ENCODE data around the gene ATRN. TPM values are rescaled to one million over a fixed set of nuclear protein-coding genes. Genes with fewer than 3 reads are reported as not detected.
"Not testable (repeated sequence)": the region's sequence is repeated elsewhere in the genome, so short reads cannot be mapped to it uniquely, and the experiment has no call there.

Gene ATRN
- total RNA-seq, 2 experiments from 2014 or later, result 6.8 to 7.6 TPM

DNA sequence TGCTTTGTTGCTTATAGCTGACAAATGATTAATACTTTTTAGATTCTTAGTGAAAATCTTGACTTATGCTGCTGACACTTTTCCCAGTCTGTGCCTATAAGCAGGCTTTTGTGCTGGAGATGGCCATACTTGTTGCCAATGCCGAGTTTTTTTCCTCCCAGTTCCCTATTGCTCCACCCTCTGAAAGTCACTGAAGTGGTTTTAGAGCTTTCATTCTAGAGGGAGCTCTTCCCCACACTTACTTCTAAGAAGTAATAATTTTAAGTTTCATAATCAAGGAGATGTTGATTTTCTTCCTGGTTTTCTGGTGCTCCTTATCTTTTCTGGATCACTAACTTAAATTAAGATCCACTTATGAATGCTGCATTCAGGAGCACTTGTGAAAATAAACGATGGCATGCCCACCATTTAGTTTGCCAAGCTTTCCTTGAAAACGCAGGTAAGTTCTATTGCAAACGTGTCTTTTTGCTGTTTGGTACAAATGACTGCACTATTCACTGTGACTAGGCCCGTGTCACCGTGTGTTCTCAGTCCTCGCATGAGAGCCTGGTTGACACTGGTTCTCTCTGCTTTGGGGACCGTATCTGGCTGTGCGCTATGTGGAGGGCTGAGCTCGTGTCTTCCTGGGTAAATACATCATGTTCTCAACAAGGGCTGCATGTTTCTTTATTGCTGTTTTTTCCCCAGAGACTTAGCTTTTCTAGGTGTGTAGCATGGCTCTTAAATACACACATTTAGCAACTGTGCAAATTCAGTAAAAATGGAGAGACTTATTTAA is 142.2 kb downstream of the ATRN start:
- Mint-ChIP-seq H3K36me3 (ENCODE audit: low read depth) (peaks cover 1% of the 10 kb centered on the region), H3K4me1 (no peaks in the 10 kb centered on the region), H3K4me3 (no peak overlapping the region), H3K9me3 (ENCODE audit: low read depth) (no peaks in the 10 kb centered on the region), H3K27ac (no peak overlapping the region), H3K27me3 (no peaks in the 10 kb centered on the region)
- ATAC-seq (no peak), DNase-seq (no peak)
- ChIA-PET POLR2A (no interaction called here), CTCF (interaction anchor here (0.6 to 1.2 kb wide), 2 partner anchors 11 to 377 kb away, joined by 3 read pairs; no protein-coding TSS in a partner anchor)
- intact Hi-C loops (cut with DNase I, micrococcal nuclease), result no loop called here

DNA sequence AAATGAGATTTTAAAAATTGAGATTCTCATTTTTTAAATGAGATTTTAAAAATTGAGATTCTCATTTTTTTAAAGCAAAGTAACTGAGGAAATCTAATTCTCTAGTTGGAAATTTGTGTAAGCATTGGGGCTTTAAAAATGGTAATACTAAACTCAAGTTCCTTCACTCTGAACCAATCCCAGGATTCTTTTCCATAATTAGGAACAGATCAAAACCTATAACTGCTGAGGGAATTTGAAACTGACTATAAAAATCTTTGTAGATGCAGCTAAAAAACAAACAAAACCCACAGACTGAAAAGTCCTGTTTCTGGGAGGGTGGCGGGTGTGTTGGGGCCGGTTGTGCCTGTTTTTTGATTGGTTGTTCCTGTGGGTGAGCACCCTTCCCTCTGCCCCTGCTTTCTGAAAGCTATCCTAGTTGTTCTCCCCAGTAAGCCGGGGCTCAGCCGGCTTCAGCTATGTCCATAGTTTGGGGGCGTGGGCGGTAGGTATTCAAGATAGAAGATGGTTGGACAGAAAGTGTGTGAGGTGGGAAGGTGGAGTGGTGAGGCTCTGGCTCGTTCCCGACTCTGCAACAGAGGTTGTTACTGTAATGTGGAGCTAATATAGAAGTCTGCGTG is 143.1 kb downstream of the ATRN start:
- no peak for ATAC-seq
- CTCF ChIA-PET, result interaction anchor here (0.6 kb wide), 1 partner anchor 378 kb away, joined by 3 read pairs; no protein-coding TSS in a partner anchor
- no peak overlapping the region for H3K4me3 Mint-ChIP-seq
- H3K27me3 Mint-ChIP-seq, result no peaks in the 10 kb centered on the region
- H3K9me3 Mint-ChIP-seq (ENCODE audit: low read depth), result no peaks in the 10 kb centered on the region
- peaks cover 3% of the 10 kb centered on the region for H3K36me3 Mint-ChIP-seq (ENCODE audit: low read depth)
- no peaks in the 10 kb centered on the region for H3K4me1 Mint-ChIP-seq
- intact Hi-C loops (cut with DNase I, micrococcal nuclease), result no loop called here
- no peak for DNase-seq
- POLR2A ChIA-PET, result no interaction called here
- H3K27ac Mint-ChIP-seq, result no peak overlapping the region

DNA sequence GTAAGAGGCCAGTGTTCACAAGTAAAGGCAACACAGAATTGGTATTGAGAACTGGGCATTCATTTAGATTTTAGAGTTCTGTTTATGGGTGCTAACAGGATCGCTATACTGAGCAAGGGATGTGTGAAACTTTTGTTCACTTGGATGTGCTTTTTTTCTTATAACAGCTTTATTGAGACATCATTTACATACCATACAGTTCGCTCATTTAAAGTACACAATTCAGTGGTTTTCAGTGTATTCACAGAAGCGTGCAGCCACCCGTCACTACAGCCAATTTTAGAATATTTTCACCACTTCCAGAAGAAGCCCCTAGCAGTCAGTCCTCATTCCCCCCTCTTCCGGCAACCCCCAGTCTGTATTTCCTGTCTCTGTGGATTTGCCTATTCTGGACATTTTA is 143.6 kb downstream of the ATRN start:
- Mint-ChIP-seq H3K4me1 (no peaks in the 10 kb centered on the region), H3K4me3 (no peak overlapping the region), H3K36me3 (ENCODE audit: low read depth) (peaks cover 3% of the 10 kb centered on the region), H3K9me3 (ENCODE audit: low read depth) (no peaks in the 10 kb centered on the region), H3K27ac (no peak overlapping the region), H3K27me3 (no peaks in the 10 kb centered on the region)
- no peak for ATAC-seq
- ChIA-PET CTCF (no interaction called here), POLR2A (no interaction called here)
- no peak for DNase-seq
- intact Hi-C loops (cut with DNase I, micrococcal nuclease), result no loop called here

- H3K4me3 Mint-ChIP-seq; intact Hi-C loops (cut with DNase I, micrococcal nuclease); H3K9me3 Mint-ChIP-seq (ENCODE audit: low read depth); DNase-seq; CTCF ChIA-PET; H3K27ac Mint-ChIP-seq; H3K4me1 Mint-ChIP-seq; H3K27me3 Mint-ChIP-seq; POLR2A ChIA-PET; ATAC-seq; H3K36me3 Mint-ChIP-seq (ENCODE audit: low read depth): not testable (repeated sequence)
Observed at GRCh38 chr20:3615171-3615840, 144.5 kb downstream of the ATRN start.

GRCh38 chr20:3616250-3616649 is 145.4 kb downstream of the ATRN start:
- H3K9me3 Mint-ChIP-seq (ENCODE audit: low read depth), result no peaks in the 10 kb centered on the region
- POLR2A ChIA-PET, result no interaction called here
- DNase-seq (no peak), ATAC-seq (no peak)
- H3K4me3 Mint-ChIP-seq, result no peak overlapping the region
- peaks cover 3% of the 10 kb centered on the region for H3K36me3 Mint-ChIP-seq (ENCODE audit: low read depth)
- no peaks in the 10 kb centered on the region for H3K27me3 Mint-ChIP-seq
- no peaks in the 10 kb centered on the region for H3K4me1 Mint-ChIP-seq
- H3K27ac Mint-ChIP-seq, result no peak overlapping the region
- intact Hi-C loops (cut with DNase I, micrococcal nuclease), result no loop called here
- CTCF ChIA-PET, result interaction anchor here (0.6 kb wide), 1 partner anchor 14 kb away, joined by 3 read pairs; no protein-coding TSS in a partner anchor

- POLR2A ChIA-PET, result no interaction called here
- H3K9me3 Mint-ChIP-seq (ENCODE audit: low read depth), result no peaks in the 10 kb centered on the region
- no peak overlapping the region for H3K27ac Mint-ChIP-seq
- H3K36me3 Mint-ChIP-seq (ENCODE audit: low read depth), result peaks cover 3% of the 10 kb centered on the region
- intact Hi-C loops (cut with DNase I, micrococcal nuclease), result no loop called here
- no peaks in the 10 kb centered on the region for H3K4me1 Mint-ChIP-seq
- DNase-seq (no peak), ATAC-seq (no peak)
- no peaks in the 10 kb centered on the region for H3K27me3 Mint-ChIP-seq
- CTCF ChIA-PET, result no interaction called here
- no peak overlapping the region for H3K4me3 Mint-ChIP-seq
Observed at GRCh38 chr20:3621111-3621510, 150.3 kb downstream of the ATRN start.

DNA sequence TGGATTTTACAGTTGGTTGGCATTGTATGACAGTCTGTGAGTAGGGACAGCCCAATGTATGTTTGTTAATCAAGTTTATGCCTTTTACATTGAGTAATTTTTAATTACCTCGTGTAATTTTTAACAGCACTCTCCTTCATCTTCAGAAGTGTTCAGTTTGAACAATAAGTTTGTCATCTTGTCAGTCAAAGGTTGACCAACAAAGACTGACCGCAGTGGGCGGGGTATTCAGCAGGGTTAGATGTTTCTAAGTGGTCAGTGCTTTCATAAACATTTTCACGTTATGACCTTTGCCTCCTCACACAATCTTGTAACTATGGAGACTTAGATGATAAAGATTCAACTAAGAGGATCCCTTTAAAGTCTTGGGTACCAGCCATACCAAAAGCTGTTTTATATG is 151.6 kb downstream of the ATRN start:
- no peaks in the 10 kb centered on the region for H3K4me1 Mint-ChIP-seq
- intact Hi-C loops (cut with DNase I, micrococcal nuclease), result no loop called here
- H3K27ac Mint-ChIP-seq, result no peak overlapping the region
- ChIA-PET CTCF (no interaction called here), POLR2A (no interaction called here)
- DNase-seq (no peak), ATAC-seq (no peak)
- H3K27me3 Mint-ChIP-seq, result no peaks in the 10 kb centered on the region
- no peak overlapping the region for H3K4me3 Mint-ChIP-seq
- no peaks in the 10 kb centered on the region for H3K9me3 Mint-ChIP-seq (ENCODE audit: low read depth)
- peaks cover 3% of the 10 kb centered on the region for H3K36me3 Mint-ChIP-seq (ENCODE audit: low read depth)

GRCh38 chr20:3627476-3627875 is 156.7 kb downstream of the ATRN start:
- intact Hi-C loops (cut with DNase I, micrococcal nuclease), result no loop called here
- H3K4me3 Mint-ChIP-seq, result no peak overlapping the region
- CTCF ChIA-PET, result no interaction called here
- no peak for DNase-seq
- no peaks in the 10 kb centered on the region for H3K27me3 Mint-ChIP-seq
- no peak overlapping the region for H3K27ac Mint-ChIP-seq
- H3K9me3 Mint-ChIP-seq (ENCODE audit: low read depth), result no peaks in the 10 kb centered on the region
- H3K4me1 Mint-ChIP-seq, result no peaks in the 10 kb centered on the region
- POLR2A ChIA-PET, result no interaction called here
- no peak for ATAC-seq
- H3K36me3 Mint-ChIP-seq (ENCODE audit: low read depth), result peaks cover 6% of the 10 kb centered on the region

- DNase-seq (no peak), ATAC-seq (no peak)
- CTCF ChIA-PET, result interaction anchor here (0.8 kb wide), 1 partner anchor 11 kb away, joined by 3 read pairs; no protein-coding TSS in a partner anchor
- Mint-ChIP-seq H3K4me1 (no peaks in the 10 kb centered on the region), H3K4me3 (no peak overlapping the region), H3K9me3 (ENCODE audit: low read depth) (no peaks in the 10 kb centered on the region), H3K27me3 (no peaks in the 10 kb centered on the region), H3K27ac (no peak overlapping the region), H3K36me3 (ENCODE audit: low read depth) (peaks cover 6% of the 10 kb centered on the region)
- intact Hi-C loops (cut with DNase I, micrococcal nuclease), result no loop called here
- POLR2A ChIA-PET, result no interaction called here
Observed at GRCh38 chr20:3628502-3629314, 157.9 kb downstream of the ATRN start.

GRCh38 chr20:3629893-3630292 is 159.1 kb downstream of the ATRN start:
- no peak for DNase-seq
- H3K27me3 Mint-ChIP-seq, result no peaks in the 10 kb centered on the region
- H3K4me3 Mint-ChIP-seq, result no peak overlapping the region
- peaks cover 9% of the 10 kb centered on the region for H3K36me3 Mint-ChIP-seq (ENCODE audit: low read depth)
- POLR2A ChIA-PET, result no interaction called here
- intact Hi-C loops (cut with DNase I, micrococcal nuclease), result no loop called here
- H3K9me3 Mint-ChIP-seq (ENCODE audit: low read depth), result no peaks in the 10 kb centered on the region
- no peak for ATAC-seq
- no peaks in the 10 kb centered on the region for H3K4me1 Mint-ChIP-seq
- CTCF ChIA-PET, result interaction anchor here (0.8 kb wide), 1 partner anchor 10 kb away, joined by 3 read pairs; no protein-coding TSS in a partner anchor
- no peak overlapping the region for H3K27ac Mint-ChIP-seq

- DNase-seq, result no peak
- ChIA-PET POLR2A (no interaction called here), CTCF (interaction anchor here (0.6 to 0.8 kb wide), 2 partner anchors 14 to 24 kb away, joined by 3 read pairs; no protein-coding TSS in a partner anchor)
- ATAC-seq, result no peak
- Mint-ChIP-seq H3K4me3 (no peak overlapping the region), H3K36me3 (ENCODE audit: low read depth) (peaks cover 9% of the 10 kb centered on the region), H3K9me3 (ENCODE audit: low read depth) (no peaks in the 10 kb centered on the region), H3K4me1 (no peaks in the 10 kb centered on the region), H3K27ac (no peak overlapping the region), H3K27me3 (no peaks in the 10 kb centered on the region)
- intact Hi-C loops (cut with DNase I, micrococcal nuclease), result no loop called here
Observed at GRCh38 chr20:3630429-3630828, 159.6 kb downstream of the ATRN start.

All from activated CD4-positive, alpha-beta T cell treated with anti-CD3 and anti-CD28 coated beads for 36 hours (primary cell).